ENCODE data around the gene NCOA3. TPM values are rescaled to one million over a fixed set of nuclear protein-coding genes. Genes with fewer than 3 reads are reported as not detected.
"Not testable (repeated sequence)": the region's sequence is repeated elsewhere in the genome, so short reads cannot be mapped to it uniquely, and the experiment has no call there.

The NCOA3 gene
- polyA plus RNA-seq (2012; ENCODE audit: missing spikeins) = 43.1 TPM

DNA sequence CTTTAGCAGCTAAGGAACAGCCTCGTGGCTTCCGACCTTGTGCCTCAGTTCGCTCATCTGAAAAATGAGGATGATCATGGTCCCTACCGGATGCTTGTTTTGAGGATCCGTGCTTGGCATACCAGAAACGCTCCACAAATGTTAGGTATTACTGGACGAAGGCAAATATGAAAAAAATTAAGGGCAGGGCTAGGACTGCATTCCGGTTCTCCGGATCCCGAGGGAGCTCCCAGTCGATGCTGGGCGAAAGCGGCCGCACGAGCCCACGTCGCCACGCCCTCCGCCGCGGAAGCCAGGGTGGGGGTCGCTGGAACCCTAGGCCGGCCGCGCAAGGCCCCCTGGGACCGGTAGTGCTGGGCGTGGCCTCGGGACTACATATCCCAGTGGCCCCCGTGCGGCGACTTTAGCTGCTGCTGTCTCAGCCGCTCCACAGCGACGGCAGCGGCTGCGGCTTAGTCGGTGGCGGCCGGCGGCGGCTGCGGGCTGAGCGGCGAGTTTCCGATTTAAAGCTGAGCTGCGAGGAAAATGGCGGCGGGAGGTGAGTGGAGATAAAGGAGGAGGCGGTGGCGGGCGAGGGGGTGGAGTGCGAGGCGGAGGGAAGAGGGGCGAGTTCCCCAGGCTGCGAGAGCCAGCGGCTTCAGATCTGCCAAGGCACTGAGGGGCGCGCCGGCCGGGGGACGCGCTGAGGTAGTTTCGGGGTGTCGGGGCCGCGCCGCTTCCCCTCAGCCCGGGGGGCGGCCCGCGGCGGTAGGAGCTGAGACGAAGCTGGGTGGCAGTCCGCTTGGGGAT lies at the start of gene NCOA3:
Gene NCOA3 (plus strand): TSS at position 406 of the 789 bp plus-strand sequence. CDS start 120,361 bp downstream, outside the sequence.
- TF ChIP-seq POLR2AphosphoS5 (IDR thresholded peaks at IDR 0.05; ENCODE audit: low read depth, low read length) (peak; percentile 65; the same call in 1 of the 2 replicates), POLR2A (IDR thresholded peaks at IDR 0.05; ENCODE audit: low read depth, low read length) (peak; percentile 97), TAF1 (IDR thresholded peaks at IDR 0.05; ENCODE audit: borderline replicate concordance, low read depth, low read length) (peak; percentile 24; the same call in 1 of the 2 replicates)
- peak; percentile 82 for DNase-seq (ENCODE audit: insufficient read length)
- FAIRE-seq = peak; percentile 83

DNA sequence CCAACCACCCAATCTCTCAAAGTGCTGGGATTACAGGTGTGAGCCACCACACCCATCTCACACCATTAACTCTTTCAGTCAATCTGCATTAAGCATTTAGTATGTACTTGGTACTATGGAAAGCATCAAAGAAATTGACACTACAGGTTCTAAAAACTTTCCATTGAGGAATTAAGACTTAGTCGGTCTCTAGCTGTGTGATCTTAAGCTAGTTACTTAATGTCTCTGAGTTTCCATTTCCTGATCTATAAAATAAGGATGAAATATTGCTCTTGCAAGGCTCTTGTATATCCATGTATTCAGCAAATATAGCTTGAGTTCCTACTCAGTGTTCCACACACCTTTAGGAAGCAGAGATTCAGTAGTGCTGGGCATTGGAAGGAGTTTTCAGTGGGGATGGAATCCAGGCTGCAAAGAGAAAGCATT lies 48.9 kb upstream of the NCOA3 start:
- TF ChIP-seq POLR2A (IDR thresholded peaks at IDR 0.05; ENCODE audit: low read depth, low read length) = no peak
- TF ChIP-seq TAF1 (IDR thresholded peaks at IDR 0.05; ENCODE audit: borderline replicate concordance, low read depth, low read length) = no peak
- TF ChIP-seq POLR2AphosphoS5 (IDR thresholded peaks at IDR 0.05; ENCODE audit: low read depth, low read length) = no peak
- DNase-seq (ENCODE audit: insufficient read length) (no peak), FAIRE-seq (no peak)

DNA sequence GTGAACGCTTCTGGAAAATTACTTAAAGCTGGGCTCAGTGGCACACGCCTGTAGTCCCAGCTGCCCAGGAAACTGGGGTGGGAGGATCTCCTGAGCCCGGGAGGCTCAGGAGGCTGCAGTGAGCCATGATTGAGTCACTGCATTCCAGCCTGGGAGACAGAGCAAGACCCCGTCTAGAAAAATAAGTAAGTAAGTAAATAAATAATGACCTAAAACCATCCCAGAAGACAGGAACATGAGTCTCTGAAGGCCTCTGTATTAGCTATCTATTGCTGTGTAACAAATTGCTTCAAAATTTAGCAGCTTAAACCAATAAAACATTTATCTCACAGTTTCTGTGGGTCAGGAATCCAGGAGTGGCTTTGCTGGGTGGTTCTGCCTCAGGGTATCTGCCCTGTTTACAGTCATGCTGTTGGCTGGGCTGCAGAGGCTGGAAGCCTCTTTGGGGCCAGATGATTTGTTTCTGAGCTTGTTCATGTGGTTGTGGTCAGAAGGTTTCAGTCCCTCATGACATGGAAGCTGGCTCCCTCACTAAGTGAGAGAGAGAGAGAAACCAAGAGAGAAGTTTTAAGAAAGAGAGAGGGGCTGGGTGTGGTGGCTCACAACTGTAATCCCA lies 48.4 kb upstream of the NCOA3 start:
- FAIRE-seq = peak; percentile 84
- TF ChIP-seq POLR2A (IDR thresholded peaks at IDR 0.05; ENCODE audit: low read depth, low read length) (0 out of 2 replicates have a peak, but pooled peaks have one; percentile 21), TAF1 (IDR thresholded peaks at IDR 0.05; ENCODE audit: borderline replicate concordance, low read depth, low read length) (peak; percentile 54; the same call in 1 of the 2 replicates), POLR2AphosphoS5 (IDR thresholded peaks at IDR 0.05; ENCODE audit: low read depth, low read length) (no peak)

DNA sequence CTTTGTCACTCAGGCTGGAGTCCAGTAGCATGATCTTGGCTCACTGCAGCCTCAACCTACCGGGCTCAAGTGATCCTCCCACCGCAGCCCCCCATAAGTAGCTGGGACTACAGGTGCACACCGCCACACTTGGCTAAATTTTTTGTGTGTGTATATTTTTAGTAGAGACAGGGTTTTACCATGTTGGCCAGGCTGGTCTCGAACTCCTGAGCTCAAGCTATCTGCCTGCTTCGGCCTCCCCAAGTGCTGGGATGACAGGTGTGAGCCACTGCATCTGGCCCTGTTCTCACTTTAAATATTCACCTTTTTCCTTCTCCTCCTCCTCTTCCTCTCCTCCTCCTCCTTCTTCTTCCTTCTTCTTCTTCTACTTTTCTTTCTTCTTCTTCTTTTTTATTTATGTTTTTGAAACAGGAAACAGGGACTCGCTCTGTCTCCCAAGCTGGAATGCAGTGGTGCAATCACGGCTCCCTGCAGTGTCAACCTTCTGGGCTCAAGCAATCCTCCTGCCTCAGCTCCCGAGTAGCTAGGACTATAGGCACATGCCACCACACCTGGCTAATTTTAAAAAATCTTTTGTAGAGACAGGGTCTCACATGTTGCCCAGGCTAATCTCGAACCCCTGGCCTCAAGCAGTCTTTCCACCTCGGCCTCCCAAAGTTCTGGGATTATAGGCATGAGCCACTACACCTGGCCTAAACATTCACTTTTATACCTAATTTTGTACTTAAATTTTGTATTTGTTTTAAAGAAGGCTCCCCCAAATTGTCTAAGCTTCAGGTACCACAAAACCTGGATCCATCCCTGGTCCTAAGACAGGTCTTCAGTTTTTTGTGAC lies 47.2 kb upstream of the NCOA3 start:
- FAIRE-seq = no peak
- DNase-seq (ENCODE audit: insufficient read length) = no peak
- TF ChIP-seq TAF1 (IDR thresholded peaks at IDR 0.05; ENCODE audit: borderline replicate concordance, low read depth, low read length) (no peak), POLR2AphosphoS5 (IDR thresholded peaks at IDR 0.05; ENCODE audit: low read depth, low read length) (no peak), POLR2A (IDR thresholded peaks at IDR 0.05; ENCODE audit: low read depth, low read length) (no peak)

More for the DNA sequence above, 48.4 kb upstream of the NCOA3 start:
- peak; percentile 56 for DNase-seq (ENCODE audit: insufficient read length)

DNA sequence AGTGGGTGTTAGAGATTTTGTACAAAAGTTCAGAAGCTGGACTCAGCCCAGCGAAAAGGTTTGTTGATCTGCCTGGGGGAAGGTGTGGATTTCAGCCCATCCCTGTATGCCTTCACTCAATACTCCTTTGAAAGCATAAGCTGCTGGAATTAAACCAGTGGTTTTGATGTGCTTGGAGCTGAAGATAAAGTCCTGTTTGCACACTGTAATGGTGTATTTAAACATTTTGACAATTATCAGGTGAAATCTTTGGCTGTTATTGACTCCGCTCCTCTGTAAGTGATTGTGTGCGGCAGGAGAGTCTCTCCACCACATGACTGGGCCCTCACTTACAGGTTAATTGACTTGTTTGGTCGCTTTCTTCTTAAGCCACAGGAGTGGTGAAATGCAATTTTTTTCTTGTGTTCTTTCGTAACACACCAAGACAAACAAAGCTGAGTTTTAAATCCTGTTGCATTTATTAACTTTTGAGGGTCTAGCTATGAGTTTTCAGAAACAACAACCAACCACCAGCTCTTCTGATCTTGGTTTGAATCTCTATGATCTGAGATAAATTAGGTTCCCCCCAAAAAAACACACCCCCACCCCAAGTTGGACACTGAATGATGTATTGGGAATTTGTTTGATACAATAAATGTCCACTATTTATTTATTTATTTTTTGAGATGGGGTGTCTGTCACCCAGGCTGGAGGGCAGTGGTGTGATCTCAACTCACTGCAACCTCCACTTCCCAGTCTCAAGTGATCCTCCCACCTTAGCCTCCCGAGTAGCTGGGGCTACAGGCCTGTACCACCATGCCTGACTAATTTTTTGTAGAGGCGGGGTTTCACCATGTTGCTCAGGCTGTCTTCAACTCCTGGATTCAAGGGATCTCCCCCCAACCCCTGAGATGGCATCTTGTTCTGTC lies 46.3 kb upstream of the NCOA3 start:
- DNase-seq (ENCODE audit: insufficient read length) (no peak), FAIRE-seq (no peak)
- no peak for TF ChIP-seq POLR2A (IDR thresholded peaks at IDR 0.05; ENCODE audit: low read depth, low read length)
- TF ChIP-seq POLR2AphosphoS5 (IDR thresholded peaks at IDR 0.05; ENCODE audit: low read depth, low read length) = no peak
- TF ChIP-seq TAF1 (IDR thresholded peaks at IDR 0.05; ENCODE audit: borderline replicate concordance, low read depth, low read length) = no peak

DNA sequence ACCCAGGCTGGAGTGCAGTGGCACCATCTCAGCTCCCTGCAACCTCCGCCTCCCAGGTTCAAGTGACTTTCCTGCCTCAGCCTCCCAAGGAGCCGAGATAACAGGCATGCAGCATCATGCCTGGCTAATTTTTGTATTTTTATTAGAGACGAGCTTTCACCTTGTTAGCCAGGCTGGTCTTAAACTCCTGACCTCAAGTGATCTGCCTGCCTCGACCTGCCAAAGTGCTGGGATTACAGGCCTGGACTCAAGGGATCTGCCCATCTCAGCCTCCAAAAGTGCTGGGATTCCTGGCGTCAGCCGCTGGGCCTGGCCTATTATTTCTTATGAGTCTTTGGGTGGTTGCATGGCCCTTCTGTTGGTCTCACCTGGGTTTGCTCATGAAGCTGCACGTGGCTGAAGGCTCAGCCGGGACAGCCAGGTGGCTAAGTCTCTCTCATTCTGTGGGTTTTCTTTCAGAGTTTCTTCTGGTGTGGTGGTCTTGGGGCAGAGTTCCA lies 45.6 kb upstream of the NCOA3 start:
- no peak for DNase-seq (ENCODE audit: insufficient read length)
- no peak for FAIRE-seq
- TF ChIP-seq POLR2A (IDR thresholded peaks at IDR 0.05; ENCODE audit: low read depth, low read length) (no peak), POLR2AphosphoS5 (IDR thresholded peaks at IDR 0.05; ENCODE audit: low read depth, low read length) (no peak), TAF1 (IDR thresholded peaks at IDR 0.05; ENCODE audit: borderline replicate concordance, low read depth, low read length) (no peak)

DNA sequence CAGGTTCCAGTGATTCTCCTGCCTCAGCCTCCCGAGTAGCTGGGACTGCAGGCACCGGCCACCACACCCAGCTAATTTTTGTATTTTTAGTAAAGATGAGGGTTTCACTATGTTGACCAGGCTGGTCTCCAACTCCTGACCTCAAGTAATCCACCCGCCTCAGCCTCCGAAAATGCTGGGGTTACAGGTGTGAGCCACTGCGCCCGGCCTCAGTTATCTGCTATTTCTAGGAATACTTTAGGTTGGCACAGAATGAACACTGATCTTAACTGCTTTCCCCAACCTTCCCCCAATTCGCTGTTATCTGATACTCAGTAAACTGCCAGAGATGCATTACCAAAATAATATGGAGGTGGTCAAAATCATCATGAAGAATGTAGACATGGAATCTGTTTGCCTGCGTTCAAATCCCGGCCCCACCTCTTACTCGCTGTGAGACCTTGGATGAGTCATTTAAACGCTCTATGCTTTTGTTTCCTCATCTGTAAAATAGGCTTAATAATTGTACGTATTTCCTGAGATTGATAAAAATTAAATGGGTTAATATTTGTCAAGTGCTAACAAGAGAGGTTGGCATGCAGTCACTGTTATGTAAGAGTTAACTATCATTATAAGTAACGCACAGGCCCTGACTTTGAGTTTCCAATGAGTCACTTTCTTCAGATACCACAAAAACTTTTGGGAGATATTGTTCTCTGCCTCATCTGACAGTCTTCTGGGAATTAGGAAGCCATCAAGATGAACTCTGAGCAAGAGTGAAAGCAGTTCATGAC lies 44.5 kb upstream of the NCOA3 start:
- TF ChIP-seq POLR2AphosphoS5 (IDR thresholded peaks at IDR 0.05; ENCODE audit: low read depth, low read length) (no peak), TAF1 (IDR thresholded peaks at IDR 0.05; ENCODE audit: borderline replicate concordance, low read depth, low read length) (no peak), POLR2A (IDR thresholded peaks at IDR 0.05; ENCODE audit: low read depth, low read length) (no peak)
- no peak for DNase-seq (ENCODE audit: insufficient read length)
- FAIRE-seq = no peak

DNA sequence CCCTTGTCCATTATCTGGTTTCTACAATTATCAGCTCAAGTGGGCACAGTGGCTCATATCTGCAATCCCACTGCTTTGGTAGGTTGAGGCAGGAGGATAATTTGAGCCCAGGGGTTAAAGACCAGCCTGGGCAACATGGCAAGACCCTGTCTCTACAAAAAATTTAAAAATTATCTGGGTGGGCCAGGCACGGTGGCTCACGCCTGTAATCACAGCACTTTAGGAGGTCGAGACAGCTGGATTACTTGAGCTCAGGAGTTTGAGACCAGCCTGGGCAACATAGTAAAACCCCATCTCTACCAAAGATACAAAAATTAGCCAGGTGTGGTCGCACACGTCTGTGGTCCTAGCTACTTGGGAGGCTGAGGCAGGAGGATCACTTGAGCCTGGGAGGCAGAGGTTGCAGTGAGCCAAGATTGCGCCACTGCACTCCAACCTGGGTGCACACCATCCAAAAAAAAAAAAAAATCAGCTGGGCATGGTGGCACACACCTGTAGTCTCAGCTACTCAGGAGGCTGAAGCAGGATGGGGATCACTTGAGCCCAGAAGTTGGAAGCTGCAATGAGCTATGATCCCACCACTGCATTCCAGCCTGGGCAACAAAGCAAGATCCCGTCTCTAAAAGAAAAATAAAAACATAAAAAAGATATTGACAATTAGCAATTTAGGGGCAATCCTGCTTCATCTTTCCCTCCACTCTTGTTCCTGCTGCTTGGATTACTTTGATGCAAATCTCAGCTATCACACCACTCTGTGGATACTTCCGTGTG lies 43.2 kb upstream of the NCOA3 start:
- FAIRE-seq; DNase-seq (ENCODE audit: insufficient read length): not testable (repeated sequence)

DNA sequence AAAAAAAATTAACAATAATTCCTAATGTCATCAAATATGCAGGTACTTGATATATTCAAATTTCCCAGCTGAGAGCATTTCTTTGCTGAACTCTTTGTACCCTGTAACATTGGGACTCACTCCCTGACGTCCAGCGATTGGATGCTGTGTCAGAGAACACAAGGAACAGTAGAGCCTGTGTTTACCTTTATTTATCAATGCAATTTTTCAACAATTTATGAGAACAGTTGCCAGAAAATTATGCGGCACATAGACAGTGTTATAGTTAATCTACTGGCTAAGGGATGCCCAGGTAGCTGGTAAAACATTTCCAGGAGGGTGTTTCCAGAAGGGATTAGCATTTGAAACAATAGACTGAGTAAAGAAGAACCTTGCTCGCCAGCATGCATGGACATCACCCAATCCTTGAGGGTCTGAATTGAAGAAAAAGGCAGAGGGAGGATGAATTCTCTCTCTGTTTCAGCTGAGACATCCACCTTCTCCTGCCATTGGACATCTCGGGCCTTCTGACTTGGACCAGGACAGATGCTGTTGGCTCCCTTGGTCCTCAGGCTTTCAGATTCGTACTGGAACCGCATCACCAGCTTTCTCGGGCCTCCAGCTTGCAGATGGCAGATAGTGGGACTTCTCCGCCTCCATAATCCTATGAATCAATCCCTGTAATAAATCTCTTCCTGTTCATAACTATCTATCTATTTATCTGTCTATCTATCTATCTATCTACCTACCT lies 42.2 kb upstream of the NCOA3 start:
- TF ChIP-seq POLR2AphosphoS5 (IDR thresholded peaks at IDR 0.05; ENCODE audit: low read depth, low read length) = no peak
- no peak for TF ChIP-seq TAF1 (IDR thresholded peaks at IDR 0.05; ENCODE audit: borderline replicate concordance, low read depth, low read length)
- TF ChIP-seq POLR2A (IDR thresholded peaks at IDR 0.05; ENCODE audit: low read depth, low read length) = no peak
- no peak for DNase-seq (ENCODE audit: insufficient read length)
- no peak for FAIRE-seq

DNA sequence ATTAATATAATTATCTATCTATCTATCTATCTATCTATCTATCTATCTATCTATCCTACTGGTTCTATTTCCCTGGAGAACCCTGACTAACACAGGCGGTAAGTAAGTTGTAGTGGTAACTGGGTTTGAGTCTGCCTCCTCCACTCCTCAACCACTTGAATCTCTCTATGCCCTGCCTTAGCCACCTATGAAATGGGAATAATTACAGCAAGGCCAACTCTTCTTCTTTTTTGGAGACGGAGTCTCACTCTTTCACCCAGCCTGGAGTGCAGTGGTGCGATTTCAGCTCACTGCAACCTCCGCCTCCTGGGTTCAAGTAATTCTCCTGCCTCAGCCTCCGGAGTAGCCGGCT lies 41.0 kb upstream of the NCOA3 start:
- DNase-seq (ENCODE audit: insufficient read length); FAIRE-seq: not testable (repeated sequence)
